ENCODE data around the gene PWP2. TPM values are rescaled to one million over a fixed set of nuclear protein-coding genes. Genes with fewer than 3 reads are reported as not detected.
A peak's percentile ranks its signal among the peaks of the same experiment; 100 is the strongest.
"Not testable (repeated sequence)": the region's sequence is repeated elsewhere in the genome, so short reads cannot be mapped to it uniquely, and the experiment has no call there.

PWP2 gene
- total and polyA plus RNA-seq, 10 of the 15 experiments (the other 5 are each of a cell fraction or from before 2014, with no cell fraction given), result 0.03 to 9.4 (median 2.0) TPM

- DNase-seq (ENCODE audit: low read depth, low spot score); H3K27me3 ChIP-seq (replicated peaks in 1 of 2; ENCODE audit: control insufficient read depth in 2 of 2, insufficient read depth in 2 of 2, low read length in 1 of 2); in situ Hi-C loops (cut with MboI); SMC1A ChIA-PET (ENCODE audit: uncharacterized antibody, unreplicated experiment); CTCF ChIA-PET; H3K27ac ChIP-seq (ENCODE audit: control insufficient read depth, insufficient read depth); ATAC-seq; H2AFZ ChIP-seq (ENCODE audit: control insufficient read depth, low read depth, low read length); intact Hi-C loops (cut with micrococcal nuclease; ENCODE audit: unreplicated experiment); H3K4me2 ChIP-seq (ENCODE audit: control insufficient read depth, insufficient read depth); RAD21 ChIA-PET (ENCODE audit: unreplicated experiment); H3K79me2 ChIP-seq (ENCODE audit: control insufficient read depth, insufficient read depth, low read length); H3K9ac ChIP-seq (ENCODE audit: control insufficient read depth, insufficient read depth, low read length); H3K4me3 ChIP-seq; H3K36me3 ChIP-seq (ENCODE audit: control insufficient read depth in 2 of 2, insufficient read depth in 2 of 2, low read length in 1 of 2); BruUV-seq (replicated peaks); H4K20me1 ChIP-seq (ENCODE audit: control insufficient read depth, insufficient read depth); POLR2A ChIA-PET; FAIRE-seq; H3K9me3 ChIP-seq (replicated peaks; ENCODE audit: control insufficient read depth, insufficient read depth, low read length); H3K4me1 ChIP-seq (ENCODE audit: control insufficient read depth, insufficient read depth, low read length): not testable (repeated sequence)
- WGBS (ENCODE audit: insufficient coverage, insufficient replicate concordance, low lambda C conversion rate, missing lambda C conversion rate), result no CpG with 5 or more reads among the region's 15 CpGs
Measured at GRCh38 chr21:44165933-44166332, 58.7 kb downstream of the PWP2 start.

DNA sequence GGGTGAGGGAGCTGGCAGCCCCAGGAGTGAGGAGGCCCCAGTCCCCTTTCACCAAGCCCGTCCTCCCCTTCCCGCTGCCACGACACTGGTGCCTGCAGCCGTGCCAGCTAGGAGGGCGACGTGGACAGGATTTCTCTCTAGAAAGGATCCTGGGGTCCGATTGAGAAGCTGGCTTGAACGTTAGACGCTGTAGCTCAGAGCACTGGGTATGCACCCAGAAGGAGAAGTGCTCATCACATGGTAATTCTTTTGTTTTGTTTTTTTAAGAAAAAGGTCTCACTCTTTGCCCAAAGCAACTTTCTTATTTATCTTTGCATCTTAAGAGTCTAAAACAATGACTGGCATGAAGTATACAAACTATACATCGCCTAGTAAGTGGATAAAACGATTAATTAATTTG, 60.3 kb downstream of the PWP2 start:
- CTCF ChIA-PET; H3K4me3 ChIP-seq; H3K79me2 ChIP-seq (ENCODE audit: control insufficient read depth, insufficient read depth, low read length); ATAC-seq; DNase-seq (ENCODE audit: low read depth, low spot score); H2AFZ ChIP-seq (ENCODE audit: control insufficient read depth, low read depth, low read length); SMC1A ChIA-PET (ENCODE audit: uncharacterized antibody, unreplicated experiment); in situ Hi-C loops (cut with MboI); H3K4me2 ChIP-seq (ENCODE audit: control insufficient read depth, insufficient read depth); H4K20me1 ChIP-seq (ENCODE audit: control insufficient read depth, insufficient read depth); BruUV-seq (replicated peaks); H3K4me1 ChIP-seq (ENCODE audit: control insufficient read depth, insufficient read depth, low read length); FAIRE-seq; H3K27ac ChIP-seq (ENCODE audit: control insufficient read depth, insufficient read depth); H3K9ac ChIP-seq (ENCODE audit: control insufficient read depth, insufficient read depth, low read length); H3K9me3 ChIP-seq (replicated peaks; ENCODE audit: control insufficient read depth, insufficient read depth, low read length); H3K27me3 ChIP-seq (replicated peaks in 1 of 2; ENCODE audit: control insufficient read depth in 2 of 2, insufficient read depth in 2 of 2, low read length in 1 of 2); RAD21 ChIA-PET (ENCODE audit: unreplicated experiment); intact Hi-C loops (cut with micrococcal nuclease; ENCODE audit: unreplicated experiment); POLR2A ChIA-PET; H3K36me3 ChIP-seq (ENCODE audit: control insufficient read depth in 2 of 2, insufficient read depth in 2 of 2, low read length in 1 of 2): not testable (repeated sequence)
- no CpG with 5 or more reads among the region's 11 CpGs for WGBS (ENCODE audit: insufficient coverage, insufficient replicate concordance, low lambda C conversion rate, missing lambda C conversion rate)

DNA sequence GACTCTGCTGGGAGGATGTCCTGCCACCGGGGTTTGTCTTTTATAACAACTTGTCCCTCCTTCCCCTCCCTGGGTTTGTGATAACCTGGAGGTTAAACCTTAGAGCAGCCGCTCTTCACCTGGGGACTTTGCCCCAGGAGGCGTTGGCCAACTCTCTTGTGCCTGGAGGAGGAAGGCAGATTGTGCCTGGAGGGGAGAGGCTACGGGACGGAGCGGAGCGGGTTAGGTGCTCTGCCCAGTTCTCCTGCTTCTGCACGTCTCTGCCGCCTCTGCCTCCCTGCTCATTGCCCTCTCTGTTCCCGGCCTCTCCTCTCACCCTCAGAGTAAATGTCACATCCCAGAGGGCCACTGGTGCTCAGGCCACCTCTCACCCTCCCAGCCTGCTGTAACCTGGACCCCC, 63.1 kb downstream of the PWP2 start:
- H3K9me3 ChIP-seq (replicated peaks; ENCODE audit: control insufficient read depth, insufficient read depth, low read length); H3K79me2 ChIP-seq (ENCODE audit: control insufficient read depth, insufficient read depth, low read length); H3K27me3 ChIP-seq (replicated peaks in 1 of 2; ENCODE audit: control insufficient read depth in 2 of 2, insufficient read depth in 2 of 2, low read length in 1 of 2); in situ Hi-C loops (cut with MboI); ATAC-seq; RAD21 ChIA-PET (ENCODE audit: unreplicated experiment); H2AFZ ChIP-seq (ENCODE audit: control insufficient read depth, low read depth, low read length); H3K4me1 ChIP-seq (ENCODE audit: control insufficient read depth, insufficient read depth, low read length); POLR2A ChIA-PET; FAIRE-seq; SMC1A ChIA-PET (ENCODE audit: uncharacterized antibody, unreplicated experiment); H3K27ac ChIP-seq (ENCODE audit: control insufficient read depth, insufficient read depth); CTCF ChIA-PET; DNase-seq (ENCODE audit: low read depth, low spot score); intact Hi-C loops (cut with micrococcal nuclease; ENCODE audit: unreplicated experiment); H3K36me3 ChIP-seq (ENCODE audit: control insufficient read depth in 2 of 2, insufficient read depth in 2 of 2, low read length in 1 of 2); H3K4me2 ChIP-seq (ENCODE audit: control insufficient read depth, insufficient read depth); H3K4me3 ChIP-seq; H3K9ac ChIP-seq (ENCODE audit: control insufficient read depth, insufficient read depth, low read length); BruUV-seq (replicated peaks); H4K20me1 ChIP-seq (ENCODE audit: control insufficient read depth, insufficient read depth): not testable (repeated sequence)
- WGBS (ENCODE audit: insufficient coverage, insufficient replicate concordance, low lambda C conversion rate, missing lambda C conversion rate), result no CpG with 5 or more reads among the region's 10 CpGs

DNA sequence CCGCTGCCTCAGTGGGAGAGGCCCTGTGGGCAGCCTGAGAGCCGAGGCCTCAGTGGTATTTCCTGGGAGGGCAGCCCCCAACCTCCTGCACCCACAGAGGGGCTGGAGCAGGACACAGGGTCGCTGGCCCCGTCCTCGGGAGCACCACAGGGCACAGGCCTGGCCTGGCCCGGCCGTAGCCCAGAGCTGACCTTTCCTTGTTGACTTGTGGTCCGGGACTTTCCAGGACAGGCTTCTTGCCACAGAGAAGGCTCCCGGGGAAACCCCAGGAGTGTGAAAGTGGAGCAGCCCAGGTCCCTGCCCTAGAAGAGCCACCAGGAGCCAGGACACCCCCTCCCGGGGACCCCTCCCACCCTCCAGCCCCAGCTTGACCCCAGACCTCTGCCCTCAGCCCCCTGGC, 63.7 kb downstream of the PWP2 start:
- DNase-seq (ENCODE audit: low read depth, low spot score); H3K79me2 ChIP-seq (ENCODE audit: control insufficient read depth, insufficient read depth, low read length); H3K36me3 ChIP-seq (ENCODE audit: control insufficient read depth in 2 of 2, insufficient read depth in 2 of 2, low read length in 1 of 2); POLR2A ChIA-PET; H3K9me3 ChIP-seq (replicated peaks; ENCODE audit: control insufficient read depth, insufficient read depth, low read length); intact Hi-C loops (cut with micrococcal nuclease; ENCODE audit: unreplicated experiment); H3K27ac ChIP-seq (ENCODE audit: control insufficient read depth, insufficient read depth); H4K20me1 ChIP-seq (ENCODE audit: control insufficient read depth, insufficient read depth); H3K4me1 ChIP-seq (ENCODE audit: control insufficient read depth, insufficient read depth, low read length); RAD21 ChIA-PET (ENCODE audit: unreplicated experiment); in situ Hi-C loops (cut with MboI); FAIRE-seq; H2AFZ ChIP-seq (ENCODE audit: control insufficient read depth, low read depth, low read length); SMC1A ChIA-PET (ENCODE audit: uncharacterized antibody, unreplicated experiment); CTCF ChIA-PET; H3K9ac ChIP-seq (ENCODE audit: control insufficient read depth, insufficient read depth, low read length); H3K4me2 ChIP-seq (ENCODE audit: control insufficient read depth, insufficient read depth); H3K4me3 ChIP-seq; BruUV-seq (replicated peaks); H3K27me3 ChIP-seq (replicated peaks in 1 of 2; ENCODE audit: control insufficient read depth in 2 of 2, insufficient read depth in 2 of 2, low read length in 1 of 2): not testable (repeated sequence)
- ATAC-seq, result peak; percentile 73
- WGBS (ENCODE audit: insufficient coverage, insufficient replicate concordance, low lambda C conversion rate, missing lambda C conversion rate), result 0% methylated on average over 3 of the region's 10 CpGs
